HUES48 (cell line): ENCODE results near the gene MAGI1.
A peak's percentile ranks its signal among the peaks of the same experiment; 100 is the strongest.

Experiments
- H3K27ac ChIP-seq: one replicate; pipeline ENCODE4 v1.7.0; 2013; ENCODE audit warnings: low read depth, low read length, inconsistent platforms
- H3K27me3 ChIP-seq: 2 replicates; pipeline ENCODE4 v1.6.1; 2013; ENCODE audit warnings: mild to moderate bottlenecking, low read length; ENCODE audit not compliant: control insufficient read depth, insufficient read depth
- H3K36me3 ChIP-seq: 2 replicates; pipeline ENCODE4 v1.6.1; 2013; ENCODE audit warnings: low read length; ENCODE audit not compliant: control insufficient read depth, insufficient read depth
- H3K4me1 ChIP-seq: 2 replicates; pipeline ENCODE4 v1.6.1; 2013; ENCODE audit warnings: mild to moderate bottlenecking, low read length; ENCODE audit not compliant: control insufficient read depth, insufficient read depth
- H3K4me3 ChIP-seq: 2 replicates; pipeline ENCODE4 v1.5.1; 2013; ENCODE audit warnings: mild to moderate bottlenecking, low read depth, low read length
- H3K9ac ChIP-seq: 2 replicates; pipeline ENCODE4 v1.6.1; 2013; ENCODE audit warnings: mild to moderate bottlenecking, low read depth, low read length, moderate library complexity
- H3K9me3 ChIP-seq: 2 replicates; pipeline ENCODE4 v1.6.1; 2013; ENCODE audit warnings: low read length; ENCODE audit not compliant: control insufficient read depth, insufficient read depth

The MAGI1 gene

GRCh38 chr3:65401359-65402305 is 637.1 kb downstream of the MAGI1 start:
- no peaks in the 10 kb centered on the region for H3K36me3 ChIP-seq
- 0 out of 2 replicates have a peak overlapping the region, but pooled peaks have one; percentile 4 for H3K9ac ChIP-seq
- no peaks in the 10 kb centered on the region for H3K9me3 ChIP-seq
- no peaks in the 10 kb centered on the region for H3K27me3 ChIP-seq
- H3K4me3 ChIP-seq: peak overlapping the region; percentile 51
- H3K27ac ChIP-seq: peak overlapping the region; percentile 84
- H3K4me1 ChIP-seq: peaks cover 47% of the 10 kb centered on the region

GRCh38 chr3:65400899-65401298 is 637.8 kb downstream of the MAGI1 start:
- peak overlapping the region; percentile 84 for H3K27ac ChIP-seq

GRCh38 chr3:65398953-65399352 is 639.8 kb downstream of the MAGI1 start:
- Histone ChIP-seq H3K4me3 (no peak overlapping the region), H3K27ac (no peak overlapping the region), H3K36me3 (no peaks in the 10 kb centered on the region), H3K9ac (no peak overlapping the region), H3K9me3 (no peaks in the 10 kb centered on the region), H3K27me3 (no peaks in the 10 kb centered on the region), H3K4me1 (peaks cover 47% of the 10 kb centered on the region)

More at GRCh38 chr3:65400899-65401298, 637.8 kb downstream of the MAGI1 start:
- Histone ChIP-seq H3K9me3 (no peaks in the 10 kb centered on the region), H3K27me3 (no peaks in the 10 kb centered on the region), H3K4me3 (peak overlapping the region; percentile 28), H3K9ac (no peak overlapping the region), H3K4me1 (peaks cover 47% of the 10 kb centered on the region), H3K36me3 (no peaks in the 10 kb centered on the region)

- H3K36me3 ChIP-seq: peaks cover 4% of the 10 kb centered on the region; the same call in 1 of the 2 replicates
- no peaks in the 10 kb centered on the region for H3K27me3 ChIP-seq
- no peak overlapping the region for H3K4me3 ChIP-seq
- peaks cover 43% of the 10 kb centered on the region for H3K4me1 ChIP-seq
- H3K9ac ChIP-seq: no peak overlapping the region
- H3K27ac ChIP-seq: no peak overlapping the region
- H3K9me3 ChIP-seq: no peaks in the 10 kb centered on the region
Measured at GRCh38 chr3:65396078-65396477, 642.6 kb downstream of the MAGI1 start.

- H3K9me3 ChIP-seq: no peaks in the 10 kb centered on the region
- H3K9ac ChIP-seq: no peak overlapping the region
- peaks cover 26% of the 10 kb centered on the region for H3K4me1 ChIP-seq
- peaks cover 22% of the 10 kb centered on the region for H3K36me3 ChIP-seq
- H3K27ac ChIP-seq: peak overlapping the region; percentile 26
- no peaks in the 10 kb centered on the region for H3K27me3 ChIP-seq
- H3K4me3 ChIP-seq: no peak overlapping the region
Measured at GRCh38 chr3:65391068-65391467, 647.6 kb downstream of the MAGI1 start.

GRCh38 chr3:65385805-65386204 is 652.9 kb downstream of the MAGI1 start:
- no peak overlapping the region for H3K27ac ChIP-seq
- no peak overlapping the region for H3K9ac ChIP-seq
- peaks cover 48% of the 10 kb centered on the region for H3K36me3 ChIP-seq
- H3K4me3 ChIP-seq: no peak overlapping the region
- H3K27me3 ChIP-seq: no peaks in the 10 kb centered on the region
- no peaks in the 10 kb centered on the region for H3K9me3 ChIP-seq
- peaks cover 6% of the 10 kb centered on the region for H3K4me1 ChIP-seq

GRCh38 chr3:65381496-65382010 is 657.2 kb downstream of the MAGI1 start:
- no peak overlapping the region for H3K4me3 ChIP-seq
- no peaks in the 10 kb centered on the region for H3K27me3 ChIP-seq
- H3K4me1 ChIP-seq: no peaks in the 10 kb centered on the region
- no peak overlapping the region for H3K9ac ChIP-seq
- H3K27ac ChIP-seq: no peak overlapping the region
- H3K9me3 ChIP-seq: no peaks in the 10 kb centered on the region
- H3K36me3 ChIP-seq: peaks cover 60% of the 10 kb centered on the region

- H3K9me3 ChIP-seq: no peaks in the 10 kb centered on the region
- H3K27me3 ChIP-seq: no peaks in the 10 kb centered on the region
- H3K36me3 ChIP-seq: peaks cover 65% of the 10 kb centered on the region
- H3K27ac ChIP-seq: no peak overlapping the region
- no peak overlapping the region for H3K9ac ChIP-seq
- H3K4me3 ChIP-seq: no peak overlapping the region
- H3K4me1 ChIP-seq: no peaks in the 10 kb centered on the region
Measured at GRCh38 chr3:65379223-65379622, 659.5 kb downstream of the MAGI1 start.

GRCh38 chr3:65377637-65378036 is 661.1 kb downstream of the MAGI1 start:
- H3K4me3 ChIP-seq: no peak overlapping the region
- H3K9me3 ChIP-seq: no peaks in the 10 kb centered on the region
- no peak overlapping the region for H3K27ac ChIP-seq
- H3K27me3 ChIP-seq: no peaks in the 10 kb centered on the region
- peaks cover 53% of the 10 kb centered on the region for H3K36me3 ChIP-seq
- no peak overlapping the region for H3K9ac ChIP-seq
- H3K4me1 ChIP-seq: no peaks in the 10 kb centered on the region

- no peaks in the 10 kb centered on the region for H3K27me3 ChIP-seq
- H3K4me1 ChIP-seq: no peaks in the 10 kb centered on the region
- H3K36me3 ChIP-seq: peaks cover 41% of the 10 kb centered on the region
- no peak overlapping the region for H3K4me3 ChIP-seq
- H3K9ac ChIP-seq: no peak overlapping the region
- no peak overlapping the region for H3K27ac ChIP-seq
- no peaks in the 10 kb centered on the region for H3K9me3 ChIP-seq
Measured at GRCh38 chr3:65376426-65376825, 662.3 kb downstream of the MAGI1 start.

GRCh38 chr3:65371053-65371452 is 667.7 kb downstream of the MAGI1 start:
- H3K27ac ChIP-seq: no peak overlapping the region
- no peaks in the 10 kb centered on the region for H3K9me3 ChIP-seq
- peaks cover 5% of the 10 kb centered on the region; the same call in 1 of the 2 replicates for H3K36me3 ChIP-seq
- no peak overlapping the region for H3K4me3 ChIP-seq
- no peaks in the 10 kb centered on the region for H3K27me3 ChIP-seq
- H3K9ac ChIP-seq: no peak overlapping the region
- no peaks in the 10 kb centered on the region for H3K4me1 ChIP-seq
